Kasumi-1 (cell line): ENCODE measurements around the gene RHBDF2.

Experiments used
- DNase-seq, 2 experiments: peaks; one replicate each; lab custom pipeline; 2025; lab: John Stamatoyannopoulos, UW

The RHBDF2 gene

GRCh38 chr17:76459674-76460073 lies 41.5 kb downstream of the RHBDF2 start:
- no peak for DNase-seq

GRCh38 chr17:76458580-76459490 lies 42.4 kb downstream of the RHBDF2 start:
- peak; percentile 59 for DNase-seq

GRCh38 chr17:76453431-76453743 lies 47.8 kb downstream of the RHBDF2 start:
- no peak for DNase-seq

- peak; percentile 90 to 95 for DNase-seq
Observed at GRCh38 chr17:76452660-76453430, 48.4 kb downstream of the RHBDF2 start, which contains the start of gene UBE2O. TSS of gene UBE2O (minus strand) at chr17:76453152. CDS start at chr17:76453141, 11 bp downstream.

GRCh38 chr17:76452127-76452659 lies 49.0 kb downstream of the RHBDF2 start:
- DNase-seq, result no peak

- no peak for DNase-seq
Observed at GRCh38 chr17:76451506-76451905, 49.7 kb downstream of the RHBDF2 start.

GRCh38 chr17:76449126-76449525 lies 52.1 kb downstream of the RHBDF2 start:
- no peak for DNase-seq

- DNase-seq, result no peak
Observed at GRCh38 chr17:76447931-76448652, 53.1 kb downstream of the RHBDF2 start.

- no peak for DNase-seq
Observed at GRCh38 chr17:76446449-76447231, 54.6 kb downstream of the RHBDF2 start.

GRCh38 chr17:76445697-76446448 lies 55.4 kb downstream of the RHBDF2 start:
- DNase-seq, result no peak

- no peak for DNase-seq
Observed at GRCh38 chr17:76444518-76445311, 56.5 kb downstream of the RHBDF2 start.

GRCh38 chr17:76442341-76443338 lies 58.6 kb downstream of the RHBDF2 start:
- peak; percentile 21 to 43 for DNase-seq

- DNase-seq, result no peak
Observed at GRCh38 chr17:76441686-76442340, 59.4 kb downstream of the RHBDF2 start.

- DNase-seq, result no peak
Observed at GRCh38 chr17:76440751-76441362, 60.4 kb downstream of the RHBDF2 start.

- DNase-seq, result no peak
Observed at GRCh38 chr17:76439314-76439928, 61.8 kb downstream of the RHBDF2 start.

GRCh38 chr17:76438906-76439305 lies 62.3 kb downstream of the RHBDF2 start:
- DNase-seq, result no peak
